PC-9 (cell line): ENCODE measurements around the gene PCDHGC4. TPM values are rescaled to one million over a fixed set of nuclear protein-coding genes. Genes with fewer than 3 reads are reported as not detected.

Source experiments
- BruUV-seq: library from RNA; stranded (reverse); fragments of 400-500 nt; replicated peaks from 2 replicates; lab custom pipeline; 2021; lab: Mats Ljungman, UMichigan
- CTCF ChIA-PET: fragments of 300-600 bp; sonication (Branson Sonifier 250); formaldehyde crosslinking; loops from one replicate; lab custom pipeline; 2022; ENCODE audit warnings: antibody characterized with exemption; lab: Charles Lee
- POLR2A ChIA-PET: fragments of 300-600 bp; sonication (Branson Sonifier 250); formaldehyde crosslinking; loops from one replicate; lab custom pipeline; 2022; ENCODE audit warnings: antibody characterized with exemption; ENCODE audit not compliant: unreplicated experiment; lab: Charles Lee
- DNase-seq, 2 experiments: peaks; one replicate each; pipeline versions ENCODE4 v3.0.0 to v3.0.0-alpha.2; 2015 to 2022; ENCODE audit warnings: mixed read lengths in 1 of 2
- H2AFZ ChIP-seq: fragments of 200-600 bp; sonication (generic); 2 replicates; pipeline ENCODE4 v1.8.1; 2017; ENCODE audit warnings: antibody characterized with exemption
- H3F3A ChIP-seq: fragments of 200-600 bp; sonication (generic); 2 replicates; pipeline ENCODE4 v1.8.1; 2017; ENCODE audit warnings: antibody characterized with exemption, mild to moderate bottlenecking, low read depth; ENCODE audit not compliant: insufficient read depth
- H3K27ac ChIP-seq: fragments of 200-600 bp; sonication (generic); 2 replicates; pipeline ENCODE4 v1.6.1; 2016; ENCODE audit warnings: mixed run types
- H3K27me3 ChIP-seq: fragments of 200-600 bp; sonication (generic); 2 replicates; pipeline ENCODE4 v1.6.1; 2016; ENCODE audit warnings: low read depth, mixed run types; ENCODE audit not compliant: insufficient read depth
- H3K36me3 ChIP-seq: fragments of 200-600 bp; sonication (generic); 2 replicates; pipeline ENCODE4 v1.6.1; 2016; ENCODE audit warnings: low read depth, mixed run types
- H3K4me1 ChIP-seq: fragments of 200-600 bp; sonication (generic); replicated peaks from 2 replicates; pipeline ENCODE4 v1.6.1; 2016; ENCODE audit warnings: mixed run types; ENCODE audit not compliant: insufficient read depth
- H3K4me2 ChIP-seq: fragments of 200-600 bp; sonication (generic); 2 replicates; pipeline ENCODE4 v1.6.1; 2017; ENCODE audit warnings: mixed run types
- H3K4me3 ChIP-seq: fragments of 200-600 bp; sonication (generic); 2 replicates; pipeline ENCODE4 v1.6.1; 2016; ENCODE audit warnings: mixed run types
- H3K79me2 ChIP-seq: fragments of 200-600 bp; sonication (generic); 2 replicates; pipeline ENCODE4 v1.6.1; 2017; ENCODE audit warnings: low read depth, mixed run types
- H3K9me2 ChIP-seq: fragments of 200-600 bp; sonication (generic); 2 replicates; pipeline ENCODE4 v1.8.1; 2017; ENCODE audit warnings: mild to moderate bottlenecking; ENCODE audit not compliant: insufficient read depth
- H3K9me3 ChIP-seq: fragments of 200-600 bp; sonication (generic); 2 replicates; pipeline ENCODE4 v1.8.1; 2016; ENCODE audit warnings: low read depth; ENCODE audit not compliant: insufficient read depth
- H4K20me1 ChIP-seq: fragments of 200-600 bp; sonication (generic); 2 replicates; pipeline ENCODE4 v1.8.1; 2017; ENCODE audit not compliant: insufficient read depth
- EZH2 ChIP-seq: fragments of 200-600 bp; sonication (generic); IDR thresholded peaks from 2 replicates; pipeline ENCODE4 v1.8.0; 2017; ENCODE audit warnings: antibody characterized with exemption, low read depth
- intact Hi-C: fragments of 100-400 bp; cut with micrococcal nuclease; formaldehyde crosslinking; loops from one replicate; pipeline ENCODE4 v1.10.0; 2022; ENCODE audit not compliant: unreplicated experiment
- total RNA-seq: library from RNA; stranded (reverse); gene quantifications from 2 replicates; pipeline ENCODE4 v1.2.3, GENCODE V29; 2021
- TF ChIP-seq, protein P1 (sequence below): fragments of 200-600 bp; sonication (generic); conservative IDR thresholded peaks from 2 replicates; pipeline ENCODE4 v1.6.1; 2017; ENCODE audit warnings: mixed run types, antibody characterized with exemption, mild to moderate bottlenecking, moderate library complexity

The PCDHGC4 gene
- total RNA-seq, 1 experiment from 2014 or later, result not detected

DNA sequence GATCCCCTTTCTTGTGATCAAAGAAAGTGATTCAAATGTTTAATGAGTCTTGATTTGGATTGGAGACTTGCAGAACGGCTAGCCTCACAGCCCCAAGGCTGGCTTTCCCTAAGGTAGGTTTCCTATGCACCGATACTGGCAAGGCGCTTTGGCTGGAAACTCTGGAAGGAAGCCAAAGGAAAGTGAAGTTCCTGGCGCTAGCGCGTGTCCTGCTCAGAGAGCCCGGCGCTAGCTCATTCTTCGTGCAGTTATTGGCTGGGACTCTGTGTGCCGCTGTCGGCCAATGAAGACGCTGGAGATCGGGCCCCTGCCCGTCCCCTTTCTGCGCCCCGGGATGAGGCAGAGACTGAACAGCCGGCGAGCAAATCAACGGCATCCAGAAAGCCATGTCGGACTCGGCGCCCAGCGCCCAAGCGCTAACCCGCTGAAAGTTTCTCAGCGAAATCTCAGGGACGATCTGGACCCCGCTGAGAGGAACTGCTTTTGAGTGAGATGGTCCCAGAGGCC is 9.2 kb upstream of the PCDHGC4 start, which contains the start of gene PCDHGC3:
Gene PCDHGC3 (plus strand): TSS at position 342 of the 507 bp plus-strand sequence. CDS start 151 bp downstream, at position 493.
- no peak for TF ChIP-seq EZH2
- TF ChIP-seq, protein P1, sequence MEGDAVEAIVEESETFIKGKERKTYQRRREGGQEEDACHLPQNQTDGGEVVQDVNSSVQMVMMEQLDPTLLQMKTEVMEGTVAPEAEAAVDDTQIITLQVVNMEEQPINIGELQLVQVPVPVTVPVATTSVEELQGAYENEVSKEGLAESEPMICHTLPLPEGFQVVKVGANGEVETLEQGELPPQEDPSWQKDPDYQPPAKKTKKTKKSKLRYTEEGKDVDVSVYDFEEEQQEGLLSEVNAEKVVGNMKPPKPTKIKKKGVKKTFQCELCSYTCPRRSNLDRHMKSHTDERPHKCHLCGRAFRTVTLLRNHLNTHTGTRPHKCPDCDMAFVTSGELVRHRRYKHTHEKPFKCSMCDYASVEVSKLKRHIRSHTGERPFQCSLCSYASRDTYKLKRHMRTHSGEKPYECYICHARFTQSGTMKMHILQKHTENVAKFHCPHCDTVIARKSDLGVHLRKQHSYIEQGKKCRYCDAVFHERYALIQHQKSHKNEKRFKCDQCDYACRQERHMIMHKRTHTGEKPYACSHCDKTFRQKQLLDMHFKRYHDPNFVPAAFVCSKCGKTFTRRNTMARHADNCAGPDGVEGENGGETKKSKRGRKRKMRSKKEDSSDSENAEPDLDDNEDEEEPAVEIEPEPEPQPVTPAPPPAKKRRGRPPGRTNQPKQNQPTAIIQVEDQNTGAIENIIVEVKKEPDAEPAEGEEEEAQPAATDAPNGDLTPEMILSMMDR, result peak; percentile 33; the same call in 1 of the 2 replicates
- peak within 1 kb of the TSS; percentile 79 for H2AFZ ChIP-seq
- no peaks in the 10 kb centered on the region for H3K36me3 ChIP-seq
- DNase-seq, result peak; percentile 71
- no peak within 1 kb of the TSS for H3K27ac ChIP-seq
- H3K79me2 ChIP-seq, result no peaks in the 10 kb centered on the region
- ChIA-PET POLR2A (interaction anchor here (1.1 kb wide), 1 partner anchor 155 kb away, joined by 3 read pairs; the partner anchor contains the start of gene TAF7), CTCF (interaction anchor here (0.5 to 1.1 kb wide), 3 partner anchors 45 to 230 kb away, joined by 4 to 6 read pairs (median 5); partner anchors contain the start of gene PCDHGA12)
- H4K20me1 ChIP-seq, result no peaks in the 10 kb centered on the region
- no peaks in the 10 kb centered on the region for H3K9me3 ChIP-seq
- H3K4me2 ChIP-seq, result peak within 1 kb of the TSS; percentile 78
- BruUV-seq, result no TSS peak
- no peaks in the 10 kb centered on the region for H3K4me1 ChIP-seq
- H3K27me3 ChIP-seq, result peaks cover 10% of the 10 kb centered on the region
- intact Hi-C loops, result loop anchor here (5.0 kb wide), 1 partner anchor 47 kb away; no protein-coding TSS in a partner anchor
- H3F3A ChIP-seq, result no peaks in the 10 kb centered on the region
- peak within 1 kb of the TSS; percentile 58 for H3K4me3 ChIP-seq
- no peaks in the 10 kb centered on the region for H3K9me2 ChIP-seq

DNA sequence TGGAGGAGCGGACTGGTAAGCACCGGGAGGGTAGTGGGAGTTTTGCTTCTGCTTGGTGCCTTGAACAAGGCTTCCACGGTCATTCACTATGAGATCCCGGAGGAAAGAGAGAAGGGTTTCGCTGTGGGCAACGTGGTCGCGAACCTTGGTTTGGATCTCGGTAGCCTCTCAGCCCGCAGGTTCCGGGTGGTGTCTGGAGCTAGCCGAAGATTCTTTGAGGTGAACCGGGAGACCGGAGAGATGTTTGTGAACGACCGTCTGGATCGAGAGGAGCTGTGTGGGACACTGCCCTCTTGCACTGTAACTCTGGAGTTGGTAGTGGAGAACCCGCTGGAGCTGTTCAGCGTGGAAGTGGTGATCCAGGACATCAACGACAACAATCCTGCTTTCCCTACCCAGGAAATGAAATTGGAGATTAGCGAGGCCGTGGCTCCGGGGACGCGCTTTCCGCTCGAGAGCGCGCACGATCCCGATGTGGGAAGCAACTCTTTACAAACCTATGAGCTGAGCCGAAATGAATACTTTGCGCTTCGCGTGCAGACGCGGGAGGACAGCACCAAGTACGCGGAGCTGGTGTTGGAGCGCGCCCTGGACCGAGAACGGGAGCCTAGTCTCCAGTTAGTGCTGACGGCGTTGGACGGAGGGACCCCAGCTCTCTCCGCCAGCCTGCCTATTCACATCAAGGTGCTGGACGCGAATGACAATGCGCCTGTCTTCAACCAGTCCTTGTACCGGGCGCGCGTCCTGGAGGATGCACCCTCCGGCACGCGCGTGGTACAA is 8.5 kb upstream of the PCDHGC4 start:
- POLR2A ChIA-PET, result interaction anchor here (1.1 kb wide), 1 partner anchor 156 kb away, joined by 3 read pairs; the partner anchor contains the start of gene TAF7
- Histone ChIP-seq H3K9me2 (no peaks in the 10 kb centered on the region), H3K27ac (no peak overlapping the region), H2AFZ (peak overlapping the region; percentile 79), H3K4me1 (no peaks in the 10 kb centered on the region), H3K4me2 (peak overlapping the region; percentile 78), H3K79me2 (no peaks in the 10 kb centered on the region), H3K36me3 (no peaks in the 10 kb centered on the region), H4K20me1 (no peaks in the 10 kb centered on the region), H3F3A (no peaks in the 10 kb centered on the region), H3K4me3 (peak overlapping the region; percentile 58), H3K9me3 (no peaks in the 10 kb centered on the region), H3K27me3 (peaks cover 10% of the 10 kb centered on the region)
- DNase-seq, result peak in 1 of 2 experiments; percentile 16
- BruUV-seq, result no TSS peak
- CTCF ChIA-PET, result interaction anchor here (0.6 kb wide), 1 partner anchor 1467 kb away, joined by 3 read pairs; no protein-coding TSS in a partner anchor
- TF ChIP-seq EZH2, result no peak
- TF ChIP-seq, protein P1, result no peak
- intact Hi-C loops, result loop anchor here (5.0 kb wide), 1 partner anchor 46 kb away; no protein-coding TSS in a partner anchor

DNA sequence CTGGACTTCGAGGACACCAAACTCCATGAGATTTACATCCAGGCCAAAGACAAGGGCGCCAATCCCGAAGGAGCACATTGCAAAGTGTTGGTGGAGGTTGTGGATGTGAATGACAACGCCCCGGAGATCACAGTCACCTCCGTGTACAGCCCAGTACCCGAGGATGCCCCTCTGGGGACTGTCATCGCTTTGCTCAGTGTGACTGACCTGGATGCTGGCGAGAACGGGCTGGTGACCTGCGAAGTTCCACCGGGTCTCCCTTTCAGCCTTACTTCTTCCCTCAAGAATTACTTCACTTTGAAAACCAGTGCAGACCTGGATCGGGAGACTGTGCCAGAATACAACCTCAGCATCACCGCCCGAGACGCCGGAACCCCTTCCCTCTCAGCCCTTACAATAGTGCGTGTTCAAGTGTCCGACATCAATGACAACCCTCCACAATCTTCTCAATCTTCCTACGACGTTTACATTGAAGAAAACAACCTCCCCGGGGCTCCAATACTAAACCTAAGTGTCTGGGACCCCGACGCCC is 7.7 kb upstream of the PCDHGC4 start:
- H4K20me1 ChIP-seq, result no peaks in the 10 kb centered on the region
- no peak overlapping the region for H3K27ac ChIP-seq
- peak overlapping the region; percentile 58; the same call in 1 of the 2 replicates for H3K4me3 ChIP-seq
- CTCF ChIA-PET, result interaction anchor here (0.6 kb wide), 1 partner anchor 1468 kb away, joined by 3 read pairs; no protein-coding TSS in a partner anchor
- POLR2A ChIA-PET, result no interaction called here
- H3K4me2 ChIP-seq, result peak overlapping the region; percentile 78
- H3K36me3 ChIP-seq, result no peaks in the 10 kb centered on the region
- no peaks in the 10 kb centered on the region for H3K9me3 ChIP-seq
- no peak for DNase-seq
- no peaks in the 10 kb centered on the region for H3K79me2 ChIP-seq
- BruUV-seq, result no TSS peak
- H3K9me2 ChIP-seq, result no peaks in the 10 kb centered on the region
- H2AFZ ChIP-seq, result no peak overlapping the region
- TF ChIP-seq, protein P1, result no peak
- TF ChIP-seq EZH2, result no peak
- H3K4me1 ChIP-seq, result no peaks in the 10 kb centered on the region
- intact Hi-C loops, result loop anchor here (5.0 kb wide), 1 partner anchor 45 kb away; no protein-coding TSS in a partner anchor
- no peaks in the 10 kb centered on the region for H3F3A ChIP-seq
- peaks cover 10% of the 10 kb centered on the region for H3K27me3 ChIP-seq
